AG04450 (cell line): ENCODE data around the gene COL5A1. TPM values are rescaled to one million over a fixed set of nuclear protein-coding genes. Genes with fewer than 3 reads are reported as not detected.

Experiments used
- CTCF ChIA-PET: fragments of 300-600, 350-600 bp; formaldehyde crosslinking; extraction: SDS; loops from one replicate; lab custom pipeline; 2022; ENCODE audit warnings: antibody characterized with exemption, inconsistent platforms; lab: Charles Lee
- POLR2A ChIA-PET: fragments of 350-600 bp; formaldehyde crosslinking; extraction: SDS; loops from one replicate; lab custom pipeline; 2021; ENCODE audit warnings: antibody characterized with exemption, inconsistent platforms; lab: Yijun Ruan, JAX
- DNase-seq: peaks from one replicate; pipeline ENCODE4 v3.0.0-alpha.2; 2011; ENCODE audit warnings: low read depth, low spot score
- H3K27ac ChIP-seq: one replicate; pipeline ENCODE4 v1.5.1; 2012; ENCODE audit warnings: low read depth, low read length, control low read depth
- H3K27me3 ChIP-seq: one replicate; pipeline ENCODE4 v1.6.0; 2012; ENCODE audit warnings: low read length; ENCODE audit not compliant: control insufficient read depth, insufficient read depth
- H3K4me3 ChIP-seq: 2 replicates; pipeline ENCODE4 v1.5.1; 2011; ENCODE audit warnings: mild to moderate bottlenecking, low read depth, low read length, control low read depth
- H3K9me3 ChIP-seq: 2 replicates; pipeline ENCODE4 v1.5.1; 2012; ENCODE audit warnings: low read length; ENCODE audit not compliant: control insufficient read depth, insufficient read depth
- CTCF ChIP-seq: IDR thresholded peaks from 2 replicates; pipeline ENCODE4 v1.5.1; 2011; ENCODE audit warnings: low read depth, low read length, control low read depth, inconsistent platforms
- polyA plus RNA-seq: library from polyadenylated mRNA; depleted of rRNA; stranded (reverse); fragments of >200 nt; gene quantifications from 2 replicates; pipeline ENCODE4 v1.2.3, GENCODE V29; 2011

The COL5A1 gene
- polyA plus RNA-seq, 1 experiment = 73.3 TPM

- no peaks in the 10 kb centered on the region for H3K27me3 ChIP-seq
- no peak for DNase-seq
- H3K9me3 ChIP-seq = no peaks in the 10 kb centered on the region; the same call in 1 of the 2 replicates
- H3K4me3 ChIP-seq = no peak overlapping the region
- no peak for TF ChIP-seq CTCF
- ChIA-PET CTCF (interaction anchor here (0.6 kb wide), 2 partner anchors 30 to 199 kb away, joined by 3 to 5 read pairs; no protein-coding TSS in a partner anchor), POLR2A (interaction anchor here (0.6 kb wide), 1 partner anchor 129 kb away, joined by 7 read pairs; no protein-coding TSS in a partner anchor)
- peak overlapping the region; percentile 11 for H3K27ac ChIP-seq
These were observed 142.1 kb downstream of the COL5A1 start for GRCh38 chr9:134783699-134784039.

- no peak for TF ChIP-seq CTCF
- ChIA-PET POLR2A (no interaction called here), CTCF (no interaction called here)
- DNase-seq = no peak
- Histone ChIP-seq H3K4me3 (no peak overlapping the region), H3K27me3 (no peaks in the 10 kb centered on the region), H3K9me3 (no peaks in the 10 kb centered on the region; the same call in 1 of the 2 replicates), H3K27ac (no peak overlapping the region)
These were observed 143.1 kb downstream of the COL5A1 start for GRCh38 chr9:134784577-134785305.

- CTCF ChIA-PET = no interaction called here
- no peak for DNase-seq
These were observed 143.9 kb downstream of the COL5A1 start for GRCh38 chr9:134785325-134786108.

DNA sequence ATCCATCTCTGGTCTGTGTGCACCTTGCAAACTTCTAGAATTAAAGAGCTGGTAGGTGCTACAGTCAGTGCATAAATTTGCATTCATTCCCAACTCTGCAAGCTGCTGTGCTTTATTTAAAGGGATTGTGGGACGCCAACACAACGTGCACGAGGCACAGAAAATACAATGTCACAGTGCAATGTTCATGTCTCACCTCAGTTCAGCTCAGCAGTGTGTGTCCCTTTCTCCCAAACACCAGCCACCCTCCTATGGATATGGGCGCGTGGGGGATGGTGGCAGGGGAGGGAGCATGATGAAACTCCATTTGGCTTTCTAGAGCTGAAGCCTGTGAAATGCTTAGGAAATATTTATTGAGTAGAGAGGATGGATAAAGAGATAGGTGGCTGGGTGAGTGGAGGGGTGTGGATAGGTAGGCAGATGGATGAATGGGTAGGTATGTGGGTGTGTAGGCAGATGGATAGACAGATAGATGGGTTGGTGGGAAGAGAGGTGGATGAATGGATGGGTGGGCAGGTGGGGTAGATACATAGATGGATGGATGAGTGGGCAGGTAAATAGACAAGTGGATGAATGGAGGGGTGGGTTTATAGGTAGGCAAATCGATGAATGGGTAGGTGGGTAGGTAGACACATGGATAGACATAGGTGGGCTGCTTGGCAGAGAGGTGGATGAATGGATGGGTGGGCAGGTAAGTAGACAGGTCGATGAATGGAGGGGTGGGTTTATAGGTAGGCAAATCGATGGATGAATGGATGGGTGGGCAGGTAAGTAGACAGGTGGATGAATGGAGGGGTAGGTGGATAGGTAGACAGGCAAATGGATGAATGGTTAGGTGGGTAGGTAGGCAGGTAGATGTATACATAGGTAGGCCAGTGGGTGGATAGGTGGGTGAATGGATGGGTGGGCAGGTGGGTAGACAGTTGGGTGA is 146.3 kb downstream of the COL5A1 start:
- no peak overlapping the region for H3K27ac ChIP-seq
- H3K4me3 ChIP-seq = no peak overlapping the region
- ChIA-PET POLR2A (interaction anchor here (1.2 kb wide), 1 partner anchor 12 kb away, joined by 3 read pairs; no protein-coding TSS in a partner anchor), CTCF (interaction anchor here (1.2 kb wide), 1 partner anchor 10 kb away, joined by 9 read pairs; no protein-coding TSS in a partner anchor)
- DNase-seq = no peak
- no peaks in the 10 kb centered on the region for H3K27me3 ChIP-seq
- TF ChIP-seq CTCF = no peak
- H3K9me3 ChIP-seq = no peaks in the 10 kb centered on the region

More at GRCh38 chr9:134785325-134786108, 143.9 kb downstream of the COL5A1 start:
- Histone ChIP-seq H3K9me3 (no peaks in the 10 kb centered on the region; the same call in 1 of the 2 replicates), H3K27me3 (no peaks in the 10 kb centered on the region), H3K27ac (no peak overlapping the region), H3K4me3 (no peak overlapping the region)
- POLR2A ChIA-PET = no interaction called here
- no peak for TF ChIP-seq CTCF
